Measurements from ENCODE around the gene TNK2.

GRCh38 chr3:195907934-195908693 lies at the start of gene TNK2:
- TF ChIP-seq CTCF (conservative IDR thresholded peaks at IDR 0.05; ENCODE audit: low read depth, low read length) (no peak), EZH2 (IDR thresholded peaks at IDR 0.05; ENCODE audit: borderline replicate concordance, low read depth, low read length, poor library complexity, severe bottlenecking) (no peak)

Measured in A673 (cell line).